Panc1 (cell line): ENCODE measurements around the gene NUDT16L1. TPM values are rescaled to one million over a fixed set of nuclear protein-coding genes. Genes with fewer than 3 reads are reported as not detected.

ENCODE experiments used
- ATAC-seq: fragments of 200-7000 bp; cut with Tn5 transposase; 2 replicates; pipeline ENCODE4 v1.9.1; 2020; ENCODE audit warnings: mild to moderate bottlenecking, moderate library complexity
- BruUV-seq: library from RNA; stranded (reverse); fragments of 400-500 nt; replicated peaks from 2 replicates; lab custom pipeline; 2021; lab: Mats Ljungman, UMichigan
- CTCF ChIA-PET: fragments of 300-600 bp; sonication (Branson Sonifier 250); formaldehyde crosslinking; loops from one replicate; lab custom pipeline; 2022; ENCODE audit warnings: antibody characterized with exemption; lab: Charles Lee
- POLR2A ChIA-PET: fragments of 300-600 bp; sonication (Branson Sonifier 250); formaldehyde crosslinking; loops from one replicate; lab custom pipeline; 2022; ENCODE audit warnings: antibody characterized with exemption; lab: Charles Lee
- DNase-seq: peaks from one replicate; pipeline ENCODE4 v3.0.0-alpha.2; 2010; ENCODE audit warnings: low read depth, low spot score
- H3K27ac ChIP-seq: 2 replicates; pipeline ENCODE4 v1.5.1; 2011; ENCODE audit warnings: mild to moderate bottlenecking, low read length, inconsistent platforms
- H3K27me3 ChIP-seq: fragments of 200-500 bp; sonication (Bioruptor generic); 2 replicates; pipeline ENCODE4 v1.6.0; 2014; ENCODE audit warnings: low read length, inconsistent platforms; ENCODE audit not compliant: control insufficient read depth, insufficient read depth
- H3K36me3 ChIP-seq: fragments of 200-500 bp; sonication (Bioruptor generic); 2 replicates; pipeline ENCODE4 v1.5.1; 2014; ENCODE audit warnings: inconsistent platforms, mild to moderate bottlenecking, low read length, moderate library complexity; ENCODE audit not compliant: control insufficient read depth, insufficient read depth
- H3K4me1 ChIP-seq: 2 replicates; pipeline ENCODE4 v1.5.1; 2011; ENCODE audit warnings: inconsistent platforms, mild to moderate bottlenecking, low read length, moderate library complexity; ENCODE audit not compliant: control insufficient read depth, insufficient read depth
- H3K4me3 ChIP-seq, 2 experiments: 2 replicates each; pipeline ENCODE4 v1.5.1; 2011 to 2012; ENCODE audit warnings: low read depth in 2 of 2, low read length in 2 of 2, mild to moderate bottlenecking in 2 of 2, inconsistent platforms in 1 of 2, moderate library complexity in 1 of 2
- H3K9me3 ChIP-seq: fragments of 200-500 bp; sonication (Bioruptor generic); 2 replicates; pipeline ENCODE4 v1.5.1; 2014; ENCODE audit warnings: low read depth, mild to moderate bottlenecking, inconsistent platforms, low read length, moderate library complexity; ENCODE audit not compliant: control insufficient read depth, insufficient read depth
- POLR2AphosphoS5 ChIP-seq: IDR thresholded peaks from 2 replicates; pipeline ENCODE4 v1.6.1; 2012; ENCODE audit warnings: mild to moderate bottlenecking, low read depth, low read length, moderate library complexity
- SIN3A ChIP-seq: IDR thresholded peaks from 2 replicates; pipeline ENCODE4 v1.6.1; 2012; ENCODE audit warnings: low read depth, mild to moderate bottlenecking, low read length, moderate library complexity, borderline replicate concordance; ENCODE audit not compliant: insufficient read depth
- TCF7L2 ChIP-seq: IDR thresholded peaks from 2 replicates; pipeline ENCODE4 v1.6.1; 2011; ENCODE audit warnings: mild to moderate bottlenecking, low read depth, low read length, inconsistent platforms
- in situ Hi-C: cut with HindIII; loops from 2 replicates; pipeline ENCODE4 v1.10.0; 2016; ENCODE audit warnings: low sequenced_read_pairs, low pct_unique_long_range_greater_than_20kb
- intact Hi-C: fragments of 100-400 bp; cut with micrococcal nuclease; formaldehyde crosslinking; loops from one replicate; pipeline ENCODE4 v1.10.0; 2022; ENCODE audit not compliant: unreplicated experiment
- total RNA-seq: library from RNA; stranded (reverse); gene quantifications from one replicate; pipeline ENCODE4 v1.2.1, GENCODE V29; 2021; ENCODE audit not compliant: unreplicated experiment
- TF ChIP-seq, protein P1 (sequence below), 2 experiments: IDR thresholded peaks; 2 replicates each; pipeline ENCODE4 v1.6.1; 2011 to 2012; ENCODE audit warnings: low read depth in 2 of 2, control low read depth in 1 of 2, low read length in 1 of 2, mild to moderate bottlenecking in 1 of 2, moderate library complexity in 1 of 2; ENCODE audit not compliant: insufficient read depth in 1 of 2
- TF ChIP-seq, protein P2 (sequence below): fragments of 450-650 bp; IDR thresholded peaks from 2 replicates; pipeline ENCODE4 v1.5.1; 2017; ENCODE audit warnings: mild to moderate bottlenecking

NUDT16L1 gene
- total RNA-seq, 1 experiment from 2014 or later, result 42.9 TPM

- Histone ChIP-seq H3K4me3 (no peak overlapping the region), H3K9me3 (no peaks in the 10 kb centered on the region), H3K36me3 (peaks cover 2% of the 10 kb centered on the region), H3K27me3 (no peaks in the 10 kb centered on the region), H3K4me1 (no peaks in the 10 kb centered on the region), H3K27ac (no peak overlapping the region)
- ChIA-PET POLR2A (no interaction called here), CTCF (no interaction called here)
- intact Hi-C loops, result no loop called here
- BruUV-seq, result no TSS peak
- no peak for ATAC-seq
- DNase-seq, result no peak
- TF ChIP-seq, protein P1, sequence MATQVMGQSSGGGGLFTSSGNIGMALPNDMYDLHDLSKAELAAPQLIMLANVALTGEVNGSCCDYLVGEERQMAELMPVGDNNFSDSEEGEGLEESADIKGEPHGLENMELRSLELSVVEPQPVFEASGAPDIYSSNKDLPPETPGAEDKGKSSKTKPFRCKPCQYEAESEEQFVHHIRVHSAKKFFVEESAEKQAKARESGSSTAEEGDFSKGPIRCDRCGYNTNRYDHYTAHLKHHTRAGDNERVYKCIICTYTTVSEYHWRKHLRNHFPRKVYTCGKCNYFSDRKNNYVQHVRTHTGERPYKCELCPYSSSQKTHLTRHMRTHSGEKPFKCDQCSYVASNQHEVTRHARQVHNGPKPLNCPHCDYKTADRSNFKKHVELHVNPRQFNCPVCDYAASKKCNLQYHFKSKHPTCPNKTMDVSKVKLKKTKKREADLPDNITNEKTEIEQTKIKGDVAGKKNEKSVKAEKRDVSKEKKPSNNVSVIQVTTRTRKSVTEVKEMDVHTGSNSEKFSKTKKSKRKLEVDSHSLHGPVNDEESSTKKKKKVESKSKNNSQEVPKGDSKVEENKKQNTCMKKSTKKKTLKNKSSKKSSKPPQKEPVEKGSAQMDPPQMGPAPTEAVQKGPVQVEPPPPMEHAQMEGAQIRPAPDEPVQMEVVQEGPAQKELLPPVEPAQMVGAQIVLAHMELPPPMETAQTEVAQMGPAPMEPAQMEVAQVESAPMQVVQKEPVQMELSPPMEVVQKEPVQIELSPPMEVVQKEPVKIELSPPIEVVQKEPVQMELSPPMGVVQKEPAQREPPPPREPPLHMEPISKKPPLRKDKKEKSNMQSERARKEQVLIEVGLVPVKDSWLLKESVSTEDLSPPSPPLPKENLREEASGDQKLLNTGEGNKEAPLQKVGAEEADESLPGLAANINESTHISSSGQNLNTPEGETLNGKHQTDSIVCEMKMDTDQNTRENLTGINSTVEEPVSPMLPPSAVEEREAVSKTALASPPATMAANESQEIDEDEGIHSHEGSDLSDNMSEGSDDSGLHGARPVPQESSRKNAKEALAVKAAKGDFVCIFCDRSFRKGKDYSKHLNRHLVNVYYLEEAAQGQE (IDR thresholded peaks at IDR 0.05; ENCODE audit: insufficient read depth in 1 of 2, low read depth in 2 of 2, low read length in 1 of 2), result no peak
- TF ChIP-seq POLR2AphosphoS5, result no peak
- TF ChIP-seq TCF7L2, result no peak
- in situ Hi-C loops, result no loop called here
Measured at GRCh38 chr16:4704491-4704890, 11.1 kb downstream of the NUDT16L1 start.

DNA sequence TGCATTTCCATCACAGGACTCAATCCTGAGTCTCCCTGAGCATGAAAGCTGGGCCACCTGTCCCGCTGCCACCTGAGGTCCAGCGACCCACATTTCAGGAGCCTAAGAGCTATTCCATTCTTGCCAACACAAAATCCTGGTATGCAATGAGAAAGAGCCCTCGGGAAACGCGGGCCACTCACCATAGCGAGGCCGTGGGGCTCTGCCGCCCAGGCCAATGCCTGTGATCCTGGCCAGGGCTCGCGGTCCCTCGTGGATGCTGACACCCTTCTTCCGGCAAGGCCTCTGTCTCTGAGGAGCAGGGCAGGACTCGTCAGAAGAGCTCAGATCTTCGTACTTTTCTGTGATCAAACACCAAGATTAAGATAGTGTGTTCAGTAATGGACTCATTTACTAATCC, 11.6 kb downstream of the NUDT16L1 start:
- CTCF ChIA-PET, result interaction anchor here (1.1 kb wide), 1 partner anchor 12 kb away, joined by 3 read pairs; no protein-coding TSS in a partner anchor
- BruUV-seq, result no TSS peak
- no peak overlapping the region for H3K27ac ChIP-seq
- intact Hi-C loops, result no loop called here
- no peak overlapping the region for H3K4me3 ChIP-seq
- DNase-seq (no peak), ATAC-seq (no peak)
- H3K9me3 ChIP-seq, result no peaks in the 10 kb centered on the region
- H3K4me1 ChIP-seq, result no peaks in the 10 kb centered on the region
- POLR2A ChIA-PET, result no interaction called here
- H3K36me3 ChIP-seq, result peaks cover 2% of the 10 kb centered on the region
- TF ChIP-seq TCF7L2 (no peak), SIN3A (no peak), POLR2AphosphoS5 (no peak)
- TF ChIP-seq, protein P2, sequence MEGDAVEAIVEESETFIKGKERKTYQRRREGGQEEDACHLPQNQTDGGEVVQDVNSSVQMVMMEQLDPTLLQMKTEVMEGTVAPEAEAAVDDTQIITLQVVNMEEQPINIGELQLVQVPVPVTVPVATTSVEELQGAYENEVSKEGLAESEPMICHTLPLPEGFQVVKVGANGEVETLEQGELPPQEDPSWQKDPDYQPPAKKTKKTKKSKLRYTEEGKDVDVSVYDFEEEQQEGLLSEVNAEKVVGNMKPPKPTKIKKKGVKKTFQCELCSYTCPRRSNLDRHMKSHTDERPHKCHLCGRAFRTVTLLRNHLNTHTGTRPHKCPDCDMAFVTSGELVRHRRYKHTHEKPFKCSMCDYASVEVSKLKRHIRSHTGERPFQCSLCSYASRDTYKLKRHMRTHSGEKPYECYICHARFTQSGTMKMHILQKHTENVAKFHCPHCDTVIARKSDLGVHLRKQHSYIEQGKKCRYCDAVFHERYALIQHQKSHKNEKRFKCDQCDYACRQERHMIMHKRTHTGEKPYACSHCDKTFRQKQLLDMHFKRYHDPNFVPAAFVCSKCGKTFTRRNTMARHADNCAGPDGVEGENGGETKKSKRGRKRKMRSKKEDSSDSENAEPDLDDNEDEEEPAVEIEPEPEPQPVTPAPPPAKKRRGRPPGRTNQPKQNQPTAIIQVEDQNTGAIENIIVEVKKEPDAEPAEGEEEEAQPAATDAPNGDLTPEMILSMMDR, result no peak
- TF ChIP-seq, protein P1 (IDR thresholded peaks at IDR 0.05; ENCODE audit: insufficient read depth in 1 of 2, low read depth in 2 of 2, low read length in 1 of 2), result no peak
- in situ Hi-C loops, result no loop called here
- no peaks in the 10 kb centered on the region for H3K27me3 ChIP-seq
